Stimulated activated CD4-positive, alpha-beta T cell treated with anti-CD3 and anti-CD28 coated beads, Interleukin-15, amount 100 ng/mL, for 48 hours (primary cell): Measurements from ENCODE around the gene PAIP1.
A peak's percentile ranks its signal among the peaks of the same experiment; 100 is the strongest.
"Not testable (repeated sequence)": the region's sequence is repeated elsewhere in the genome, so short reads cannot be mapped to it uniquely, and the experiment has no call there.

ENCODE experiments used
- DNase-seq, 2 donors: peaks; one replicate each; pipeline ENCODE4 v3.0.0-alpha.2; 2020; ENCODE audit warnings: low read depth in 2 of 2

Gene PAIP1

DNA sequence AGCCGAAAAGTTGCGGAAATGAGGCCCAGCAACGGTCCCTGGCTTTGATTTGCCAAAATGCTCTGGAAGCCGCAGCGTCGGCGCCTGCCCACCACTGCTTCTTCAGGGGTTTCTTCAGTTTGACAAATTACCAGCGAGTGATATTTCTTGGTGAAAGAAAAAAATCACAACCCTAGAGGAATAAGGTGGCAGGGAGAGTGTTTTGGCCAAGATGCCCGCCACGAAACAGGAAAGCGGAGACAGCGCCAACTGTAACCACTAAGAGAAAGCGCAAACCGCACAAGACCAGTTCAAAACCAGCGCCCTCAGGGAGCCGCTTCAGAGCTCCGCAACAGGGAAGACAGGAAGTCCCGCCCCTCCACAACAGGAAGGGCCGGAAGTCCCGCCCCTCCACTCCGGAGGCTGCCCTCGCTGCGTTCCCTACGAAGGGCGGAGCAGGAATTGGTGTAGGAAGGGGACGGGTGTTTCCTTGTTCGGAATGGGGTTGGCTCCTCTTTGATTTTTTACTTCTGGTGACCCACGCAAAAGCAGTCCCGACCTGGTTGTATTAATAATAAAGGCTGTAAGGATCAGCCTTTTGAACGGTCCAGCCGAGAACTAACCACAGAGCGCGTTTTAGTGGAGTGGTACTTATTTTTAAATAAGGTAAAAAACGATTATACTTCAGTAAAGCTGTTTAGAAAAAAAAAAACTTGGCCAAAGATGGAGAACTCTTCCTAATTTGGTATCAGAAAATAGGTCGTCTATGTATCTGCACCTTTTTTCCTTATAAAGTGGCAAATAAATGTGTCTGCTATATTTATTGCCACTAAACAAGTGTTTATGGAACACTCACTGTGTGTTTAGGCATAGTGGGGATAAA is 41.8 kb downstream of the PAIP1 start, which contains the start of gene C5orf34:
C5orf34 (minus strand) TSS at position 333 of the 862 bp plus-strand sequence. CDS start 5,809 bp downstream, outside the sequence.
- DNase-seq = peak; percentile 89 to 92

- DNase-seq = peak in 1 of 2 donors; percentile 31
These were observed 42.4 kb downstream of the PAIP1 start for GRCh38 chr5:43514471-43514815.

GRCh38 chr5:43514025-43514424 is 42.9 kb downstream of the PAIP1 start:
- no peak for DNase-seq

GRCh38 chr5:43511062-43511461 is 45.8 kb downstream of the PAIP1 start:
- not testable (repeated sequence) for DNase-seq

DNA sequence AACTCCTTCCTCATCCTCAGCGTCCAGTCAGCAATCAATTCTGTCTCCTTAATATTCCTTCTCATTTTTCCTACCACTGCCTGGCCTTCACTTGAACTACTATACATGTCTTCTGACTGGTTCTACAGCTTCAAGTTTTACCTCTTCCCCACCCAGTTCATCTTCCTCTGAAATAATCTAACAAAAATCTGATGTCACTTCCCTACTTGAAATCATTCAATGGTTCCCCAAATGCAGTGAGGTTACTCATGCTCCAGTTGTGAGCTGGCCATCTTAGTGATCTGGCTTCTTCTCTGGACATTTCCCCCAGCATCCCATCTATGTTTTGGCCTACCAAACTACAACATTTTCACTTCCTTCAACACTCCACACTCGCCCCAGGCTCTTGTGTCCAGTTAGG is 58.3 kb downstream of the PAIP1 start:
- no peak for DNase-seq

DNA sequence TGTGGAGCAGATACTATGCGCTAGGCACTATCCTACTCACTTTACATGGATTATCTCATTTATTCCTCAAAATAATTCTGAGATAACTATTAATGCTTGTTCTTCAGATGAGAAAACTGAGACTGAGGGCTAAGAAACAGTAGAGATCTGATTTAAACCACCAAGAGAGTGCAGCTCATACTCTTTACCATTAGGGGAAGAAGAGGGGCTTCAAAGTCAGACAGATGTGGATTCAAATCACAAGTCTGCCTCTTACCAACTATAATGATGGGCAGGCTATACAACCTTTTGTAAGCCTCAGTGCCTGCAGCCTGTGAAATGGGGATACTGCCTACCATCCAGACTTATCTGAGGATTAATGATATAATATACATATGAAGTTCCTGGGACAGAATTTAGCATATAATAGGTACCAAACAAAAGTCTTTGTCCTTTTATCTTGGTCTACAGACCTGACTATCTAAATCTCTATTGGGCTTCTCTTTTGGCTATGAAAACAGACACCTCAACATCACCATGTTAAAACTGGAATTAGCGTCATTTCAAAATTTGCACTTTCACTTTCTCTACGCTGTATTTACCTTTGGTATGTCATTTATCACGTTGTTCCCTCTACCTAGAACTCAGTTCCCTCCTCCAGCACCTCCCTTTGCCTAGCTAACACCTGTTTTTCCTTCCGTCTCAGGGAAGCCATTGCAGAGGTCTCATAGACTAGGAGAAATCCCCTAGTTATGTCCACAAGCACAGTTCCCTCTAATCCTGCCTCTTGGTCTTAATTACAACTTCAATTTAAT is 59.4 kb downstream of the PAIP1 start:
- no peak for DNase-seq

- DNase-seq = no peak
These were observed 65.6 kb downstream of the PAIP1 start for GRCh38 chr5:43491326-43491725.

DNA sequence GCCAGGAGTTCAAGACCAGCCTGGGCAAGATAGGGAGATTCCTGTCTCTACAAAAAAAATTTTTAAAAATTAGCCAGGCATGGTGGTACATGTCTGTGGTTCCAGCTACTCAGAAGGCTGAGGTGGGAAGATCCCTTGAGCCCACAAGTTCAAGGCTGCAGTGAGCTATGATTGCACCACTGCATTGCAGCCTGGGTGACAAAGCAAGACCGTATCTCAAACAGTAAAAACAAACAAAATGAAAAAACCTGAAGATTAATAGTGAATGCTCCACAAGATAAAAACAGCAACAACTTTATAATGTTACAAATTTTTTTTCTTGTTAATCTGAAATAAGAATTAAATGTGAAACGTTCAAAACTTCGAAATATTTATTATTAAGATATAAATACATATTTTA is 70.5 kb downstream of the PAIP1 start:
- DNase-seq = no peak

- no peak for DNase-seq
These were observed 71.5 kb downstream of the PAIP1 start for GRCh38 chr5:43485406-43485805.

DNA sequence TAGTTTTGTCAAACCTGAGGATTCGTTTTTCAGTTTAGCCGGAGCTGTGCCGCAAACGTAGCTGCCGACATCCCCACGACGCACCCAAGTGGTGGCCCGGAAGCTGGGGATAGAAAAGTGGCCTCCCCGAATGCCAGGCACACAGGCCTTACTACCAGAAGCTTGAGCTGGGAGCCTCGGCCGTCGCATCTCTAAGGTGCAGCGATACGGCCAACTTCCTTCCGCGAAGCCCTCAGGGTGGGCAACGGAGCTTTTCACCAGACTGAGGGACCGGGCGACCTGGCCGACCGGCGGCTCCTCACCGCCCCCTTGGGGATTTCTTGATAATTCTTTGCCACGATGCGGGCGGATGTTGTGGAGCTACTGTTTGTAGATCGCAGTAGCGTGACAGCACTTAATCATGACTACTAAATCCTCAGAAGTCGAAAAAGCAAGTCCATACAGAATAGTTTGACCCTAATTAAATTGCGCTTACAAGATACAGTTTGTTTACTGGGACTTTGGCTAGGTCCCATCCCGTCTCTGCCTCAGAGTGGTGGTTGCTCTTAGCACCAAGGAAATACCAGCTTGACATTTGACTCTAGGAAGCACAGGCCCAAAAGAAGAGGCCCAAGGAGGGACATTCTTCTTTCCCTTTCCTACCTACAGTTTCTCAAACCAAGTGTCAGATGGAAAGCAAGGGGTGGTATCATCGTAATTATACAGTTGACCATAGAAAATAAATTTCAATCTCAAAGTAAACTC is 72.6 kb downstream of the PAIP1 start:
- peak; percentile 74 to 80 for DNase-seq

- peak; percentile 70 to 78 for DNase-seq
These were observed 73.4 kb downstream of the PAIP1 start, which contains the start of gene TMEM267 for GRCh38 chr5:43483298-43484105. TSS of gene TMEM267 (minus strand) at chr5:43483865. CDS start at chr5:43453969, 29,896 bp downstream.

GRCh38 chr5:43482490-43483297 is 74.2 kb downstream of the PAIP1 start:
- DNase-seq = no peak
